NCI-H510A treated with DMSO at 0.1 percent for 48 hours (cell line): ENCODE measurements around the gene ARMC8.
A peak's percentile ranks its signal among the peaks of the same experiment; 100 is the strongest.

ENCODE experiments used
- DNase-seq: peaks from one replicate; lab custom pipeline; 2025; lab: John Stamatoyannopoulos, UW

Gene ARMC8

GRCh38 chr3:138308783-138309182, 121.7 kb downstream of the ARMC8 start:
- no peak for DNase-seq

DNA sequence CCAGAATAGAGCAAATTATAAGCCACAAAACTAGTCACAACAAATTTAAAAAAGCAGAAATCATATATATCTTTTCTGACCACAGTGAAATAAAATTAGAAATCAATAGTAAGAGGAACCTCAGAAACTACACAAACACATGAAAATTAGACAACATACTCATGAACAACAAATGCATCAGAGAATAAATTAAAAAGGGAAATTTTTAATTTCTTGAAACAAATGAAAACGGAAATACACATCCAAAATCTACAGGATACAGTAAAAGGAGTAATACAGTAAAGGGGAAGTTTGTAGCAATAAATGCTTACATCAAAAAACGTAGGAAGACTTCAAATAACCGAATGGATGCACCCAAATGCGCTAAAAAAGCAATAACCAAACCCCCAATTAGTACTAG, 123.4 kb downstream of the ARMC8 start:
- no peak for DNase-seq

DNA sequence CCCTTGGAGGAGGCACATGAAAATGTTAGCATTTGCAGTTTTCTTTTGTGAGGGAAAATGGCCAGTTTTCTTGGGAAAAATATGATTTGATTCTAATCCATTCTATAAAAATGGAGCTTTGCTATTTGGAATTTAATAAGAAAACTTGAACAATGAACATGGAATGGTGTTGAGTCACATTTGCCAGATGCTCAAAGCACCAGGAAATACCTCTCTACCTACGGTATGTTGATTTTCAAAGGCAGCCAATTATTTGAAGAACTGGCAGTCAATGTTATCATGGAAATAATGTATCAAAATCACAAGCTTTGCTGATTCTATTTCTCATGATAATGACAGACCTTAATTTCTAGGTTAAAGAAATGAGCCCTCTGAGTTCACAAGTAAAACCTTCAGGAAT, 127.7 kb downstream of the ARMC8 start:
- DNase-seq, result no peak

GRCh38 chr3:138317687-138318086, 130.6 kb downstream of the ARMC8 start:
- DNase-seq, result no peak

GRCh38 chr3:138323971-138324370, 136.9 kb downstream of the ARMC8 start:
- DNase-seq, result no peak

DNA sequence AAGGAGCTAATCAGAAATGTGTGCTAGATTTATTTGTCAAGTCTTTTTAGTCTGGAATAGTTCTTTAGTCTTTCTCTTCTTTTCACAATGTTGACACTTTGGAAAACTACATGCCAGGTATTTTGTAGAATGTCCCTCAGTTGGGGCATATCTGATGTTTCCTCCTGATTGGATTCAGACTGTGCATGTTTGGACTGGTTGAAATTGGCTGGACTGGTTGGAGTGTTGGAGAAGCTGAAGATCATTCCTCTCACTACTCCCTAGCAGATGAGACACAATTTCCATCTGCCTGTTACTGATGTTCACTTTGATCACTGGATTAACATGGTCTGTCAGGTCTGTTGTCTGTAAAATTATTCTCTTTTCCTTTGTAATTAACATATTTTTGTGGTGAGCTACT, 138.9 kb downstream of the ARMC8 start:
- no peak for DNase-seq

DNA sequence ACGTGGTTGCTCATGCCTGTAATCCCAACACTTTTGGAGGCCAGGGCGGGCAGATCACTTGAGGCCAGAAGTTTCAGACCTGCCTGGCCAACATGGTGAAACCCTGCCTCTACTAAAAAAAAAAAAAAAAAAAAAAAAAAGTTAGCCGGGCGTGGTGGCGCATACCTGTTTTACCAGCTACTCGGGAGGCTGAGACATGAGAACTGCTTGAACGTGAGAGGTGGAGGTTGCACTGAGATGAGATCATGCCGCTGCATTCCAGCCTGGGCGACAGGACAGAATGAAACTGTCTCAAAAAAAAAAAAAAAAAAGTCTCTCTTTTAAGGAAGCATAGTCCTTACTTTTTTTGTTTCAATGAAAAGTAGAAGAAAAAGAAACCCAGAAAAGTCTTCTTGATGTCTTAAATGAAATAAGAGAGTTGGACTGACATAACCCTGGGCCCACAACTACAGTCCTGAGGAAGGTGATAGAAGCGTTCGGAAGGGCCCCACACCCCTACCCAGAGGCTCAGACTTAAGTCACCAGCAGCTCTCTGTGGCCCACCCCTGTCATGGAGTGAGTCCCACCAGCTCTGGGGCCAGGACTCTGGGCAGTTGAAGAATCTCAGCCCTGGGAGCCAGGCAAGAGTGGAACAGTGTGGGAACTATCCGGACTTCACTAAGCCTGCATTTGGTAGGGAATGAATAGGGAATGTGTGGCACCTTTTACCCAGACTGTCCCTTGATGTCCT, 139.9 kb downstream of the ARMC8 start:
- no peak for DNase-seq

DNA sequence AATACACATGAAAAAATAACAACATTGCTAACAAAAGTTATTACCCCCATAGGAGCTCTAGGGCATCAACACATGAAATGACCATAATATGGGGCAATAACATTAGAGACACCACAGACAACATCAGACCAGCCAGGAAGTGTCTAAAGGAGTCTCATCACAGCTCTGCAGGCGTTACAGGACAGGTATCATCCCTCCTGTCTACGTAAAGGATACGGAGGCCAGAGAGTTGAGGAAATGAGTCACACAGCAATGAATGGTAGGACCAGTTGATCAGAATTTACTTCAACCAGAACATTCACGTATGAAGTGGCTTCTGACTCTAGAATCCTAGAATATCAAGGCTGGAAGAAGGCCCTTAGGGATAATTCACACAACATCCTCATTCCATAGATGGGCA, 140.7 kb downstream of the ARMC8 start:
- DNase-seq, result no peak

DNA sequence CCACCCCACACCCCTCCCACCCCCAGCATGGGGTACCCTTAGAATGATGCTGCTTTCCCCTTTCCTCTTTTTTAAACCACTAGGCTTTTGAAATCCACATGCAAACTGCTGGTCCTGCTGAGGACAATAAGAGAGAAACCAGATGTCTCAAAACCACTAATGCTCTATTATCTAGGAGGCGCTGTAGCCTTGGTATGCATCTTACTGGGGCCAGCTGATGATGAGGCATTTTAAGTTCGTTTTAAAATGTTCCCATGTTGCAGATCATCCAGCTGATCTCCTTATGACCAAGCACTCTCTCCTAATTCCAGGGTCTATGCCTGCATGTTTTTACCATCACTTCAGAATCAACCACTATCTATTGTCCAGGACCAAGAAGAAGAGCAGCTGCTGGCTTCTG, 141.2 kb downstream of the ARMC8 start:
- DNase-seq, result no peak

GRCh38 chr3:138329127-138329983, 142.3 kb downstream of the ARMC8 start, which contains the start of gene NME9:
Gene NME9, minus strand, starts transcription at chr3:138329851. Its CDS starts 516 bp downstream, at chr3:138329335.
- peak; percentile 76 for DNase-seq

- DNase-seq, result no peak
Observed at GRCh38 chr3:138329984-138330293, 142.8 kb downstream of the ARMC8 start.

DNA sequence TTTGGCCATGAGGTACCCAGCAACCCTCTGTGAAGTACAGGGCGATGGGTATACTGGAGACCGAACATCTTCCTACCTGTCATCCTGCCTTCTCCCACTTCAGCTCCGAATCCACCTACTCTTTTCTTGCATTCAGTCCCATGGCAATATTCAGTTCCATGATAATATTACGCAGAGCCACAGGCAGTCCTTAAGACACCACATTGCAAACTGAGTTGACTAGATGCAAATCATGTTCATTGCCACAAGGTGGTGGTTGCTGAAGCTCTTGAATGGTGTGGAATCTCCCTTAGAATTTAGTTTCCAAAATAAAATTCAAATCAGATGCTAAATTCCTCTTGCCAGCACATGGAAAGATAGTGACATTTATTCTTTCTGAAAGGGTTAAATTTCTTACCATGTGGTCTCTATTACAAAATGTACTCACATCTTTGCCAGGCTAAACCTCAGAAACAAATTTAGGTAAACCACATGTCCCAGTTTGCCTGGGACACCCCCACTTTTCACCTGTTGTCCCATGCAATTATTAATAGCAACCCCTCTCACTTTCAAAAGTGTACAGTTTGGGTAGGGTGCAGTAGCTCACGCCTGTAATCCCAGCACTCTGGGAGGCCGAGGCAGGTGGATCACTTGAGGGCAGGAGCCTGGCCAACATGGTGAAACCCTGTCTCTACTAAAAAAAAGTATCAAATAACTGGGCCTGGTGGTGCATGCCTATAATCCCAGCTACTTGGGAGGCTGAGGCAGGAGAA, 144.2 kb downstream of the ARMC8 start:
- DNase-seq, result no peak

GRCh38 chr3:138332472-138333073, 145.5 kb downstream of the ARMC8 start:
- no peak for DNase-seq

GRCh38 chr3:138334608-138335007, 147.5 kb downstream of the ARMC8 start:
- DNase-seq, result no peak

GRCh38 chr3:138336454-138336999, 149.4 kb downstream of the ARMC8 start:
- no peak for DNase-seq

DNA sequence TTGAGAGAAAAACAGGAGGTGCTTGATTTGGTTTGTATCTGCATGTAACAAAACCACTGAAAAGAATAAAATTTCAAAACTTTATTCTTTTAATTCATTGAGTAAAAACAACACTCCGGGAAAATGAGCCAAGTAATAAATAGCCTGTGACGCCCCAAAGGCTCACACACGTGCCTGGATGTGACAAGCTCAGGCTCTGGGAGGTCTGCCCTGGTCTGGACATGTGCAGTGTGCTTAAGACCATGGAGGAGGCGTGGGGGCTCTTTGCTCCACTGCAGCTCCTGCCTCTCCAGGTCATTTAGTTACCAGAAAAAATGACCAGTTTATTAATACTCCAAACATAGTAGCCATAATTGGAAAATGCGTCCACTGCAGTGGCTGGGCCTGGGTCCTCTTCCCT, 151.1 kb downstream of the ARMC8 start:
- DNase-seq, result no peak

DNA sequence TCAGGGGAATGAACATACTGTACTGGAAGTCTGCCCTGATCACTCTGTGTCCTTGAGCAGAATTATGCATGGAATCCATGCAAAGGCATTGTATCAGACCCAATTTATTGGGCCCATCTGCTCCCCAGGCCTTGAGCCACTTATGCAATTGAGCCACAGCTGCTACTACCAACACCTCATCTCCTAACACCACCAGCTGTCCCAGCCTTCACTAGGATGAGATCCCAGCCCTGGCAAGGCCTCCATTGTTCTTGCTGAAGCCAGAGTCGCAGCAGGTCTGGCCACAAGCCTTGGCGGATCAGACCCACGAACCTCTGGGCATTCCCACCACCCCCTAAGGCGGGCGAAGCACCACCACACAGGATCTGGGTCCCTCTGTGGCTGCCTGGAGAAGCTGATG, 151.7 kb downstream of the ARMC8 start:
- DNase-seq, result no peak

DNA sequence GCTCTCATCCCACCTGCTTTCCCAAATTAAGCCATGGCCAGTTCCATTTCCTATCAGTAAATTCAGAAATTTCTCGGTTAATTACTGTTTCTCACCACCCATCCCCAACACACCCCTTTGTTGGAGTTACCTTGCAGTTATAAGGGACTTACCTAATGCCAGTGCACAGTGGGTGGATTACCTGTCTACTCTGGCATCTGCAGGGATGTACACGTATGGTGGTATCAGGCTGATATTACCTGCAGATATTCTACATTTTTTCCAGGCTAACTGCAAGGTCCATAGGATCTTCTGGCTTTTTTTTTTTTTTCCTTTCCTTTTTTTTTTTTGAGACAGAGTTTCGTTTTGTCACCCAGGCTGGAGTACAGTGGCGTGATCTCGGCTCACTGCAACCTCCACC, 153.4 kb downstream of the ARMC8 start:
- DNase-seq, result no peak

DNA sequence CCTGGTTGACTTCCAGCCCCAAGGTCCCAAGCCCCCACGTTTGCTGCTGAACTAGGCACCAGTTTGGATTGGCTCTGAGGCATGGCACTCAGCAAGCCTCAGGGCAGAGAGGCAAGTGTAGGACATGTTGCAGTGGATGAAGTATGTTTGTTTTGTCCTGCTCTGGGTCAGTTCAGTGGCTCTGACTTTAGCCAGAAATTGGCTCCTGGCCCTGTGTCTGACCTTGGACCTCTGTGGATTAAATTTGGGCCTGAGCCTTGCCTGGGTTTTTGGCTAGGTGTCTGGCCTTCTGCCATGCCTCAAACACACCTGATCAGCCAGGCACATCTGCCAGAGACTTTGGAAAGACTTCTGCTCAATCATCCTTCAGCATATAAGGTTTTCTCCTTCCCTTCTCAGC, 157.7 kb downstream of the ARMC8 start:
- no peak for DNase-seq
